HepG2 (cell line): ENCODE data around the gene HSD3B7. TPM values are rescaled to one million over a fixed set of nuclear protein-coding genes. Genes with fewer than 3 reads are reported as not detected.
A peak's percentile ranks its signal among the peaks of the same experiment; 100 is the strongest.

Experiments used
- CENPBD1 ChIP-seq: sonication (generic); formaldehyde crosslinking; IDR thresholded peaks from 2 replicates; pipeline ENCODE4 v1.8.0; 2022; ENCODE audit warnings: missing genetic modification reagents, low read depth, mild to moderate bottlenecking, borderline replicate concordance
- CREB1 ChIP-seq, 2 experiments: fragments of 450-650 bp in 1 of 2; IDR thresholded peaks; 2 replicates each; pipeline ENCODE4 v1.6.1; 2016 to 2017; ENCODE audit warnings: control low read depth in 1 of 2, mild to moderate bottlenecking in 1 of 2, missing compliant biosample characterization in 1 of 2, missing genetic modification characterization in 1 of 2
- HMG20B ChIP-seq: conservative IDR thresholded peaks from 2 replicates; pipeline ENCODE4 v1.6.1; 2016; ENCODE audit warnings: missing genetic modification reagents, missing compliant biosample characterization
- IRF2 ChIP-seq: IDR thresholded peaks from 2 replicates; pipeline ENCODE4 v1.6.1; 2018; ENCODE audit warnings: missing genetic modification reagents, missing compliant biosample characterization
- MAFK ChIP-seq, 2 experiments: IDR thresholded peaks in 1 of 2; conservative IDR thresholded peaks in 1 of 2; 2 replicates each; pipeline ENCODE4 v1.6.1; 2011; ENCODE audit warnings: improper control_type of control experiment in 2 of 2, low read length in 2 of 2
- SMAD1 ChIP-seq: sonication (generic); formaldehyde crosslinking; IDR thresholded peaks from 2 replicates; pipeline ENCODE4 v1.4.0; 2020; ENCODE audit warnings: missing genetic modification reagents, low read depth, mild to moderate bottlenecking, borderline replicate concordance
- STAG1 ChIP-seq: sonication (generic); formaldehyde crosslinking; IDR thresholded peaks from 2 replicates; pipeline ENCODE4 v1.4.0; 2020; ENCODE audit warnings: missing genetic modification reagents
- TCF12 ChIP-seq, 2 experiments: fragments of 450-650 bp in 1 of 2; sonication (generic) in 1 of 2; formaldehyde crosslinking in 1 of 2; IDR thresholded peaks; 2 replicates each; pipeline versions ENCODE4 v1.6.1 to v1.8.0; 2017 to 2022; ENCODE audit warnings: antibody characterized with exemption in 1 of 2, mild to moderate bottlenecking in 1 of 2, missing genetic modification reagents in 1 of 2, moderate library complexity in 1 of 2
- ZFP36 ChIP-seq: fragments of 150-350 bp; IDR thresholded peaks from 2 replicates; pipeline ENCODE4 v1.6.1; 2018; ENCODE audit warnings: borderline replicate concordance, low read length, low read depth; ENCODE audit not compliant: partially characterized antibody
- ZFP36L2 ChIP-seq: sonication (generic); formaldehyde crosslinking; IDR thresholded peaks from 2 replicates; pipeline ENCODE4 v1.4.0; 2020; ENCODE audit warnings: missing genetic modification reagents
- ZFP37 ChIP-seq: sonication (generic); formaldehyde crosslinking; IDR thresholded peaks from 2 replicates; pipeline ENCODE4 v1.4.0; 2020; ENCODE audit warnings: missing genetic modification reagents, borderline replicate concordance
- ZMAT3 ChIP-seq: sonication (generic); formaldehyde crosslinking; conservative IDR thresholded peaks from 2 replicates; pipeline ENCODE4 v1.7.0; 2021; ENCODE audit warnings: missing genetic modification reagents
- ZNF512B ChIP-seq: sonication (generic); formaldehyde crosslinking; IDR thresholded peaks from 2 replicates; pipeline ENCODE4 v1.5.1; 2020; ENCODE audit warnings: missing genetic modification reagents, mild to moderate bottlenecking, borderline replicate concordance
- ZNF550 ChIP-seq: sonication (generic); formaldehyde crosslinking; IDR thresholded peaks from 2 replicates; pipeline ENCODE4 v1.4.0; 2020; ENCODE audit warnings: mild to moderate bottlenecking, missing genetic modification reagents, borderline replicate concordance
- ZNF570 ChIP-seq: sonication (generic); formaldehyde crosslinking; IDR thresholded peaks from 2 replicates; pipeline ENCODE4 v1.4.0; 2020; ENCODE audit warnings: mild to moderate bottlenecking, missing genetic modification reagents, borderline replicate concordance
- ZSCAN22 ChIP-seq: sonication (generic); formaldehyde crosslinking; IDR thresholded peaks from 2 replicates; pipeline ENCODE4 v1.4.0; 2020; ENCODE audit warnings: mild to moderate bottlenecking, missing genetic modification reagents
- polyA plus RNA-seq, 8 experiments: library from polyadenylated mRNA; depleted of rRNA in 3 of 8; stranded (reverse) in 7 of 8; unstranded in 1 of 8; fragments of >200 nt; fragmentation: Illumina TruSeq in 4 of 8; extraction: Trizol in 4 of 8; gene quantifications; 2 replicates each; pipeline versions ENCODE4 v1.2.1 to v1.2.3, GENCODE V29; 2011 to 2016; ENCODE audit warnings: low read depth in 4 of 8, missing spikeins in 1 of 8, mixed read lengths in 1 of 8; ENCODE audit not compliant: insufficient read depth in 1 of 8
- total RNA-seq, 5 experiments: library from RNA; depleted of rRNA; stranded (reverse); fragments of >200 nt; fragmentation: Illumina TruSeq; extraction: Trizol; gene quantifications; 2 replicates each; pipeline ENCODE4 v1.2.3, GENCODE V29; 2016; ENCODE audit warnings: low read depth in 1 of 5
- TF ChIP-seq, protein P1 (sequence below): conservative IDR thresholded peaks from 2 replicates; pipeline ENCODE4 v1.6.1; 2018; ENCODE audit warnings: missing genetic modification reagents
- TF ChIP-seq, protein P2 (sequence below): sonication (generic); formaldehyde crosslinking; IDR thresholded peaks from 2 replicates; pipeline ENCODE4 v1.4.0; 2020; ENCODE audit warnings: mild to moderate bottlenecking, low read depth, missing genetic modification reagents
- TF ChIP-seq, protein P3 (sequence below): sonication (generic); formaldehyde crosslinking; IDR thresholded peaks from 2 replicates; pipeline ENCODE4 v1.8.0; 2022; ENCODE audit warnings: mild to moderate bottlenecking, missing genetic modification reagents, moderate library complexity

Gene HSD3B7
- total and polyA plus RNA-seq, 2 of the 13 experiments (the other 11 are each of a cell fraction or from before 2014, with no cell fraction given): 32.9 to 69.7 TPM

DNA sequence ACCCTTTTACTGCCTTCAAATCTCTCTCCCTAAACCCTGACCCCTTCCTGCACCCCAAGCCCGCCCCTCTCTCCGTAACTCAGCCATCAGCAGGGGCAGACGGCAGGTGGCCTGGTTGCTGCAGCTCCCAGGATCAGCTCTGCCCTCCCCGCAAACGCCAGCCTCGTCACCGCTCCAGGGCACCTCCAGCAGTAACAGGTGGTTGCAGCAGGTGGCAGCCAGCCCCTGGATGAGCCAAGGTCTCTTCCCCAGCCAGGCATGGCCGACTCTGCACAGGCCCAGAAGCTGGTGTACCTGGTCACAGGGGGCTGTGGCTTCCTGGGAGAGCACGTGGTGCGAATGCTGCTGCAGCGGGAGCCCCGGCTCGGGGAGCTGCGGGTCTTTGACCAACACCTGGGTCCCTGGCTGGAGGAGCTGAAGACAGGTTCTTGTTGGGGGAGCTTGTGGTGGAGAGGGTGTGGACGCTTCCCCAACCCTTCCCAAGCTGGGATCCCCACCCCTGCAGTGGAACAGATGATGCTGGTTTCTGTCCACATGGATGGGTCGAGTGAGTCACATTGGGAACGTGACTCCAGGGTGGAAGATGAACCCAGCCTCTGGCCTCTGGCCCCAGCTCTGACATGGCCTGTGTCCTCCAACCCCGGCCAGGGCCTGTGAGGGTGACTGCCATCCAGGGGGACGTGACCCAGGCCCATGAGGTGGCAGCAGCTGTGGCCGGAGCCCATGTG lies 558 bp downstream of the HSD3B7 start (continued):
- TF ChIP-seq ZSCAN22 (CRISPR knock-in tag) (peak; percentile 18; the same call in 1 of the 2 replicates), TCF12 (IDR thresholded peaks at IDR 0.05) (no peak), TCF12 (CRISPR knock-in tag; IDR thresholded peaks at IDR 0.05) (no peak), IRF2 (CRISPR knock-in tag) (peak; percentile 11), ZNF512B (CRISPR knock-in tag) (no peak; the same call in 1 of the 2 replicates), CREB1 (IDR thresholded peaks at IDR 0.05) (peak; percentile 17), CREB1 (CRISPR knock-in tag; IDR thresholded peaks at IDR 0.05) (no peak), ZFP36L2 (CRISPR knock-in tag) (no peak), ZNF550 (CRISPR knock-in tag) (no peak), ZMAT3 (no peak; the same call in 1 of the 2 replicates), ZFP37 (CRISPR knock-in tag) (0 out of 2 replicates have a peak, but pooled peaks have one; percentile 8), HMG20B (CRISPR knock-in tag) (no peak), ZFP36 (no peak), CENPBD1 (CRISPR knock-in tag) (peak; percentile 85; the same call in 1 of the 2 replicates), SMAD1 (CRISPR knock-in tag) (0 out of 2 replicates have a peak, but pooled peaks have one; percentile 83), STAG1 (CRISPR knock-in tag) (peak; percentile 98), MAFK (conservative IDR thresholded peaks at IDR 0.05 in 1 of 2, IDR thresholded peaks at IDR 0.05 in 1 of 2; ENCODE audit: low read length in 2 of 2) (no peak), ZNF570 (CRISPR knock-in tag) (no peak)
- TF ChIP-seq, protein P1, sequence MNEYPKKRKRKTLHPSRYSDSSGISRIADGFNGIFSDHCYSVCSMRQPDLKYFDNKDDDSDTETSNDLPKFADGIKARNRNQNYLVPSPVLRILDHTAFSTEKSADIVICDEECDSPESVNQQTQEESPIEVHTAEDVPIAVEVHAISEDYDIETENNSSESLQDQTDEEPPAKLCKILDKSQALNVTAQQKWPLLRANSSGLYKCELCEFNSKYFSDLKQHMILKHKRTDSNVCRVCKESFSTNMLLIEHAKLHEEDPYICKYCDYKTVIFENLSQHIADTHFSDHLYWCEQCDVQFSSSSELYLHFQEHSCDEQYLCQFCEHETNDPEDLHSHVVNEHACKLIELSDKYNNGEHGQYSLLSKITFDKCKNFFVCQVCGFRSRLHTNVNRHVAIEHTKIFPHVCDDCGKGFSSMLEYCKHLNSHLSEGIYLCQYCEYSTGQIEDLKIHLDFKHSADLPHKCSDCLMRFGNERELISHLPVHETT (CRISPR knock-in tag): 0 out of 2 replicates have a peak, but pooled peaks have one; percentile 55
- TF ChIP-seq, protein P2, sequence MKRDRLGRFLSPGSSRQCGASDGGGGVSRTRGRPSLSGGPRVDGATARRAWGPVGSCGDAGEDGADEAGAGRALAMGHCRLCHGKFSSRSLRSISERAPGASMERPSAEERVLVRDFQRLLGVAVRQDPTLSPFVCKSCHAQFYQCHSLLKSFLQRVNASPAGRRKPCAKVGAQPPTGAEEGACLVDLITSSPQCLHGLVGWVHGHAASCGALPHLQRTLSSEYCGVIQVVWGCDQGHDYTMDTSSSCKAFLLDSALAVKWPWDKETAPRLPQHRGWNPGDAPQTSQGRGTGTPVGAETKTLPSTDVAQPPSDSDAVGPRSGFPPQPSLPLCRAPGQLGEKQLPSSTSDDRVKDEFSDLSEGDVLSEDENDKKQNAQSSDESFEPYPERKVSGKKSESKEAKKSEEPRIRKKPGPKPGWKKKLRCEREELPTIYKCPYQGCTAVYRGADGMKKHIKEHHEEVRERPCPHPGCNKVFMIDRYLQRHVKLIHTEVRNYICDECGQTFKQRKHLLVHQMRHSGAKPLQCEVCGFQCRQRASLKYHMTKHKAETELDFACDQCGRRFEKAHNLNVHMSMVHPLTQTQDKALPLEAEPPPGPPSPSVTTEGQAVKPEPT (CRISPR knock-in tag): peak; percentile 36; the same call in 1 of the 2 replicates
- TF ChIP-seq, protein P3, sequence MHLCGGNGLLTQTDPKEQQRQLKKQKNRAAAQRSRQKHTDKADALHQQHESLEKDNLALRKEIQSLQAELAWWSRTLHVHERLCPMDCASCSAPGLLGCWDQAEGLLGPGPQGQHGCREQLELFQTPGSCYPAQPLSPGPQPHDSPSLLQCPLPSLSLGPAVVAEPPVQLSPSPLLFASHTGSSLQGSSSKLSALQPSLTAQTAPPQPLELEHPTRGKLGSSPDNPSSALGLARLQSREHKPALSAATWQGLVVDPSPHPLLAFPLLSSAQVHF (CRISPR knock-in tag): no peak
